Spleen (tissue), 7 donors: ENCODE results near the gene NTNG1.

Source experiments
- CTCF ChIP-seq, 11 experiments: fragments of 200-600 bp in 7 of 11; fragments of 450-650 bp in 4 of 11; sonication (generic) in 4 of 11; IDR thresholded peaks in 8 of 11; conservative IDR thresholded peaks in 3 of 11; 1 replicate in 7 of 11; 2 replicates in 4 of 11; pipeline versions ENCODE4 v1.4.0 to v1.8.0; 2016 to 2021; ENCODE audit warnings: antibody characterized with exemption in 11 of 11, inconsistent platforms in 4 of 11, mild to moderate bottlenecking in 1 of 11
- POLR2AphosphoS5 ChIP-seq, 3 donors: sonication (generic); formaldehyde crosslinking; IDR thresholded peaks; one replicate each; pipeline ENCODE4 v1.5.1; 2017; ENCODE audit warnings: antibody characterized with exemption in 3 of 3
- donor health status: DM: no; HTN: no; CAD: no; lungs with moderate emphysema.
- donor health status: DM: no; HTN: no; CAD: no.
- donor health status: DM: no; HTN: no; CAD: no.

- no peak for TF ChIP-seq CTCF (IDR thresholded peaks at IDR 0.05 in 8 of 11, conservative IDR thresholded peaks at IDR 0.05 in 3 of 11)
- no peak for TF ChIP-seq POLR2AphosphoS5 (IDR thresholded peaks at IDR 0.05)
Measured at GRCh38 chr1:107183011-107183410, 42.2 kb downstream of the NTNG1 start.
